ENCODE data around the gene CLDN3.

Gene CLDN3

GRCh38 chr7:73762659-73762999 lies 7.4 kb downstream of the CLDN3 start:
- Mint-ChIP-seq H3K4me3 (no peak overlapping the region), H3K27ac (no peak overlapping the region), H3K27me3 (peaks cover 5 to 20% of the 10 kb centered on the region in 2 donors), H3K4me1 (ENCODE audit: low read depth in 2 of 2) (no peaks in the 10 kb centered on the region), H3K36me3 (ENCODE audit: insufficient read depth) (no peaks in the 10 kb centered on the region), H3K9me3 (no peaks in the 10 kb centered on the region)
- ATAC-seq (replicated peaks) (no peak), DNase-seq (no peak)

DNA sequence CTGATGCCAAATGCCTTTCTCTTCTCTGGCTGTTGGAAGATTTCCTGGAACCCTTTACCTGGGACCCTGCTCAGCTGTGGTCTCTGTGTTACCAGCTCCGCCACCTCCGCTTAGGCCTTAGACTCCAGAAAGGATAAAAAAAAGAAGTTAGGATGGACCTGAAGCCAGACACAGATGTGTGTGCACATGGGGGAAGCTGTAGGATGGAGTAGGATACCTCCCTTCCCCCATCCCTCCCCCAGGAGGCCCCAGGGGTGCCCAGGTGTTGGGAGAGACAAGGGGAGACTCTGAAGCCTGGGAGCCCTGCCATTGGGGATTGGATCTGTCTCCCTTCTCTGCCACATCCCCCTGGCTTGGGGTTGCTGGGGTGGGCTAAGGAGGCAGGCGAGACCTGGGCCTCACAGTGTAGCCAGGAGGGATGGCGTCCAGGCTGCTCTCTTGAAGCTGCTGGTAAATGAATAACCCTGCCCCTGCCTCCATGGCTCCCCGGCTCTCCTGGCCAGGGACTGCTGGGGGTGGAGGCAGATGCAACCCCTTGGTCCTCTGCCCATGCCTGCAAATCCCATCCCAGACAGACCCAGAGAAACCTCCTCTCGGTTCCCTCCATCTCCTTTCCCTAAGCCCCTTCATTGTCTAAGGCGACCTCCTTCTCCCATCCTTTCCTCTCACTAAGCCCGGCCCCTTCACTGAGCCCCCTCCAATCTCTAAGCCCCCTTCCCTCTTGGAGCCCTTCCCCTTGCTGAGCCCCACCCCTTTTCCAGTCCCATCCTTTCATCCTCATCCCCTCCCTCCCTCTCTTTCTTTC lies 8.0 kb downstream of the CLDN3 start:
- H3K4me3 Mint-ChIP-seq, result no peak overlapping the region
- no peaks in the 10 kb centered on the region for H3K9me3 Mint-ChIP-seq
- H3K27me3 Mint-ChIP-seq, result peaks cover 6 to 14% of the 10 kb centered on the region in 2 donors
- H3K4me1 Mint-ChIP-seq (ENCODE audit: low read depth in 2 of 2), result no peaks in the 10 kb centered on the region
- no peak for ATAC-seq (replicated peaks)
- H3K27ac Mint-ChIP-seq, result no peak overlapping the region
- no peak for DNase-seq
- no peaks in the 10 kb centered on the region for H3K36me3 Mint-ChIP-seq (ENCODE audit: insufficient read depth)

DNA sequence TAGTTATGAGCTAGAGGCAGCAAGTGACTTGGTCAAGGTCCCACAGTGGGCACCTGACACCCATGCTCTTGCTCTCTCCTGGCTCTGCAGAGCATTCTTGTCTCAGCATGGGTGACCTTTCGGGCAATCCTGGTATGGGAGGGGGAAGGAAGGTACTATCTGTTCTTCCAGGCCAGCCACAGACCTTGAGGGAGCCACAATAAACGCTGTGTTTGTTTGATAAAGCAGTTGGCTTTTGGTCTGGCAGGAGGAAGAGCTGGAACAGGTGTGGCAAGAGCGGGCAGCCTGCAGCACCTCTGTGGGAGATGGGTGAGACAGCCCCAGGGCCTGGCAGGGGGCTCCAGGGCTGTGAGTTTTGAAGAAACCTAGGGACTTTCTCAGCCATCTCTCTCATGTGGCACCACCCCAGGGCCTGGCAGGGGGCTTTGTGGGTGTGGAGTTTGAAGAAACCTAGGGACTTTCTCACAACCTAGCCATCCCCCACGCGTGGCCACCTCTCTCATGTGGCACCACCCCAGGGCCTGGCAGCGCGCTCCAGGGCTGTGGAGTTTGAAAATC lies 11.4 kb downstream of the CLDN3 start:
- H3K27ac Mint-ChIP-seq, result no peak overlapping the region
- peaks cover 0 to 6% of the 10 kb centered on the region in 2 donors for H3K27me3 Mint-ChIP-seq
- H3K4me1 Mint-ChIP-seq (ENCODE audit: low read depth in 2 of 2), result no peaks in the 10 kb centered on the region

GRCh38 chr7:73749931-73750776 lies 19.9 kb downstream of the CLDN3 start:
- Mint-ChIP-seq H3K4me3 (no peak overlapping the region), H3K9me3 (no peaks in the 10 kb centered on the region), H3K4me1 (ENCODE audit: low read depth in 2 of 2) (no peaks in the 10 kb centered on the region), H3K27me3 (peaks cover 9 to 24% of the 10 kb centered on the region in 2 donors), H3K36me3 (ENCODE audit: insufficient read depth) (peaks cover 6% of the 10 kb centered on the region), H3K27ac (peak overlapping the region in 1 of 2 donors; percentile 13)
- no peak for ATAC-seq (replicated peaks)
- DNase-seq, result no peak

More for the DNA sequence above, 11.4 kb downstream of the CLDN3 start:
- ATAC-seq (replicated peaks), result no peak
- Mint-ChIP-seq H3K9me3 (no peaks in the 10 kb centered on the region), H3K36me3 (ENCODE audit: insufficient read depth) (no peaks in the 10 kb centered on the region), H3K4me3 (no peak overlapping the region)
- DNase-seq, result no peak

DNA sequence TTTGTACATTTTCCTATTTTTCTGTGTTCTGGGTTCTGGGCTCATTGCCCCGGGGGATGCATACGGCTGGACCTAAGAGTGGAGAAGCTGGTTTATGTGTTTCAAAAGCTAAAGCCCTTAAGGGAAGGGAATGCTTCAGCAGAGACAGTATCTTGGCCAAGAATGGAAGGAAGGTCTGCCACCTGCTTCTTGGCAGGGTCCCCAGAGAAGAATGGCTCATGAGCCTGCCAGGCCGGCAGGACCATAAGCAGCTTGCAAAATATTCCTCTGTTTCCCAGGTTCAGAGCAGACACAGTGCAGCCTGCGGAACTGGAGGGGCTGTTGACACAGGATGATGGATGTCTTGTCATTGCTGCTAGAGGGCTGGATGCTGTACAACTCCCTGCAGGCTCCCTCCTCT lies 23.7 kb downstream of the CLDN3 start:
- Mint-ChIP-seq H3K9me3 (no peaks in the 10 kb centered on the region), H3K27ac (no peak overlapping the region), H3K27me3 (peaks cover 9 to 24% of the 10 kb centered on the region in 2 donors), H3K4me3 (no peak overlapping the region), H3K4me1 (ENCODE audit: low read depth in 2 of 2) (no peaks in the 10 kb centered on the region), H3K36me3 (ENCODE audit: insufficient read depth) (peaks cover 11% of the 10 kb centered on the region)
- ATAC-seq (replicated peaks) (no peak), DNase-seq (no peak)

GRCh38 chr7:73742753-73743641 lies 27.1 kb downstream of the CLDN3 start:
- H3K27me3 Mint-ChIP-seq, result no peaks in the 10 kb centered on the region
- ATAC-seq (replicated peaks) (no peak), DNase-seq (no peak)
- H3K4me1 Mint-ChIP-seq (ENCODE audit: low read depth in 2 of 2), result peaks cover 4 to 7% of the 10 kb centered on the region in 2 donors
- peaks cover 20% of the 10 kb centered on the region for H3K36me3 Mint-ChIP-seq (ENCODE audit: insufficient read depth)
- H3K27ac Mint-ChIP-seq, result no peak overlapping the region
- H3K9me3 Mint-ChIP-seq, result no peaks in the 10 kb centered on the region
- no peak overlapping the region for H3K4me3 Mint-ChIP-seq

DNA sequence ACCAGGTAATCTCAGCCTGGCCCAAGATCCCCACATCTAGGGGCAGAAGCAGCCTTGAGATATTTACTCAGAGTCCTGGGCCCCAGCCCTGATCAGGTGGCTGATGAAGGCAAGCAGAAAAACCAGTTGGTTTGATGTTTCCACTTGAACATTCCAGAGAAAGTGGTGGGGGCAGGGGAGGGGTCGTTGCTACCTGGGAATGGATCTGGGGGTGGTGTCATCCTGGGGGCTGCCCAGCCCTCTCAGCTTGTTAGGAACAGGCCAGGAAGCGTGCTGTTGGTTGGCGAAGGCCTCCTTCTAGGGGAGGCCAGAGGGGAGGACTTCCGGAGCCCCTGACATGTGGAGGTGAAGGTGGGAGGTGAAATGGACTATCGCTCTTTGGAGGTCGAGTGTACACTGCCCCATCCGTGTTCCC lies 27.7 kb downstream of the CLDN3 start:
- peaks cover 16% of the 10 kb centered on the region for H3K36me3 Mint-ChIP-seq (ENCODE audit: insufficient read depth)
- DNase-seq, result no peak
- no peak for ATAC-seq (replicated peaks)
- H3K9me3 Mint-ChIP-seq, result no peaks in the 10 kb centered on the region
- H3K27me3 Mint-ChIP-seq, result no peaks in the 10 kb centered on the region
- H3K4me3 Mint-ChIP-seq, result no peak overlapping the region
- no peak overlapping the region for H3K27ac Mint-ChIP-seq
- H3K4me1 Mint-ChIP-seq (ENCODE audit: low read depth in 2 of 2), result peaks cover 10 to 14% of the 10 kb centered on the region in 2 donors

DNA sequence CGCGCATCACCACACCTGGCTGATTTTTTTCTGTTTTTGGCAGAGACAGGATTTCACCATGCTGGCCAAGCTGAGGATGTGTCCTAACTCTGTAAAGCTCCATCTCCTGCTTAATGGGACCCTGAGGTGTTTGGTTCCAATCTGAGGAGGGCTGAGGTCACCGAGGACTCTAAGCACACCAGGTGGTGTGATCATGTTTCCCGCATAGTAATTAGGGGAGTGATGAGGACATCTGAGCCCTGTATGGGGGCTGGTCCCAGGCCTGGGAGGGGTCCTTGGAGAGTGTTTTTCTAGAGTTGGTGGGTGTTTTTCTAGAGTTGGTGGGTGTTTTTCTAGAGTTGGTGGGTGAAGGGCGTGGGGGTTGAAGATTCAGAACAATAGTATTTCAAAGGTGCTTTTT lies 28.5 kb downstream of the CLDN3 start:
- no peak overlapping the region for H3K4me3 Mint-ChIP-seq
- no peaks in the 10 kb centered on the region for H3K27me3 Mint-ChIP-seq
- no peaks in the 10 kb centered on the region for H3K9me3 Mint-ChIP-seq

GRCh38 chr7:73740771-73741170 lies 29.3 kb downstream of the CLDN3 start:
- no peaks in the 10 kb centered on the region for H3K27me3 Mint-ChIP-seq
- DNase-seq, result no peak
- H3K4me1 Mint-ChIP-seq (ENCODE audit: low read depth in 2 of 2), result peaks cover 12 to 16% of the 10 kb centered on the region in 2 donors
- peaks cover 16% of the 10 kb centered on the region for H3K36me3 Mint-ChIP-seq (ENCODE audit: insufficient read depth)
- no peaks in the 10 kb centered on the region for H3K9me3 Mint-ChIP-seq
- H3K27ac Mint-ChIP-seq, result no peak overlapping the region
- no peak for ATAC-seq (replicated peaks)
- H3K4me3 Mint-ChIP-seq, result peak overlapping the region; percentile 33 to 39

More for the DNA sequence above, 28.5 kb downstream of the CLDN3 start:
- Mint-ChIP-seq H3K4me1 (ENCODE audit: low read depth in 2 of 2) (peaks cover 12 to 16% of the 10 kb centered on the region in 2 donors), H3K27ac (no peak overlapping the region), H3K36me3 (ENCODE audit: insufficient read depth) (peaks cover 16% of the 10 kb centered on the region)
- no peak for DNase-seq
- ATAC-seq (replicated peaks), result no peak

GRCh38 chr7:73740212-73740611 lies 29.9 kb downstream of the CLDN3 start:
- H3K4me3 Mint-ChIP-seq, result peak overlapping the region; percentile 33 to 39
- peaks cover 12 to 16% of the 10 kb centered on the region in 2 donors for H3K4me1 Mint-ChIP-seq (ENCODE audit: low read depth in 2 of 2)
- ATAC-seq (replicated peaks) (no peak), DNase-seq (no peak)
- H3K36me3 Mint-ChIP-seq (ENCODE audit: insufficient read depth), result peaks cover 16% of the 10 kb centered on the region
- no peaks in the 10 kb centered on the region for H3K9me3 Mint-ChIP-seq
- no peaks in the 10 kb centered on the region for H3K27me3 Mint-ChIP-seq
- no peak overlapping the region for H3K27ac Mint-ChIP-seq

DNA sequence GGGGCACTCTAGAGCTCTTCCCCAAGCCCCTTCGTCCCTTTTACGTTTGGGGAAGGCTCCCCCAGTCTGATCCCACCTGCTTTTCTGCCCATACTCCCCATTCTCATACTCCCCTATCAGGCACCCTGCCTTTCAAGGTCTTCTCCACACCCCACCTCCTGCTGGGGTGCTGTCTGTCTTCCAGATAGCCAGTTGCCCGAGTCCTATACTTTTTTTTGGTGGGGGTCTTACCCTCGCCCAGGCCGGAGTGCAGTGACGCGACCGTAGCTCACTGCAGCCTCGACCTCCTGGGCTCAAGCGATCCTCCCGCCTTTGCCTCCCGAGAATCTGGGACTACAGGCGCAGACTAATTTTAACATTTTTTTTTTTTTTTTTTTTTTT lies 30.7 kb downstream of the CLDN3 start:
- H3K36me3 Mint-ChIP-seq (ENCODE audit: insufficient read depth), result peaks cover 16% of the 10 kb centered on the region
- H3K4me3 Mint-ChIP-seq, result peak overlapping the region; percentile 92
- no peaks in the 10 kb centered on the region for H3K27me3 Mint-ChIP-seq
- no peaks in the 10 kb centered on the region for H3K9me3 Mint-ChIP-seq
- ATAC-seq (replicated peaks) (no peak), DNase-seq (no peak)
- peaks cover 16 to 20% of the 10 kb centered on the region in 2 donors for H3K4me1 Mint-ChIP-seq (ENCODE audit: low read depth in 2 of 2)
- peak overlapping the region; percentile 91 to 93 for H3K27ac Mint-ChIP-seq

DNA sequence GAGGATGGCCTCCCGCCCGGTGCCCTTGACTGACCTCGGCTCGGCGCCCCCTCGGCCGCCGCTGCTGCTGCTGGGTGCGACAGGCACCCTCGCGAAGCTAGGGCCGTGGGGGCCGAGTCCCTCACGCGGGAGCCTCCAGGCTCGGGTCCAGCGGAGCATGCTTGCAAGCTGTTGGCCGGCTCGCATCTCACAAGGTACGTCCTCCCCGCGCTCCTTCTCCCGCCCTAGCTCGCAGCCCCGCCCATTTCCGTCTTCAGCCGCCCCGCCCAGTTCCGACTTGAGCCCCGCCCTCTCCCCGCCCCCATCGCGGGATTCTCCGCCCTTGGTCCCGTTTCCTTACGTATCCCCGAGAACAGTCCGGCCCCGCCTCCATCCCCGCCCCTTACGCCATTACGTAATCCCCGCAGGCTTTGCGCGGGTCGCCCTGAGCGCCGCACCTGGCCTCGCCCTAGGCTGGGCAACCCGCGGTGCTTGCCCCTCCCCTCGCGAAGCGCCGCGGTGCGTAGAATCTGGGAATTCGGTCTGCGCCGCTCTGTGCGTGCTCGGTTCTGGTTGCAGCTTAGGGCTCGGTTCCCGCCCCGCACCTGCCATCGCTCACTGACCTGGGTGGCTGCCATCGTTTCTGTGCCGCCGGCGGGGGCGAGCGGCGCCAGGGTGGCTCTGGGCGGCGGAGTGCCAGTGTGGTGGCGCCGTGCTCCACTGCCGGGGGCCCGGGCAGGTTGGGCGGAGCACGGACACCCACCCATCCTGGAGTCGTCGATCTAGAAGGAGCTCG lies 31.3 kb downstream of the CLDN3 start, which contains the start of gene ABHD11:
Gene ABHD11 (minus strand): TSS at position 191 of the 775 bp plus-strand sequence. CDS start 32 bp downstream, at position 159.
- Mint-ChIP-seq H3K36me3 (ENCODE audit: insufficient read depth) (peaks cover 20% of the 10 kb centered on the region), H3K27ac (peak within 1 kb of the TSS; percentile 91 to 93), H3K4me1 (ENCODE audit: low read depth in 2 of 2) (peaks cover 16 to 20% of the 10 kb centered on the region in 2 donors), H3K9me3 (no peaks in the 10 kb centered on the region), H3K27me3 (no peaks in the 10 kb centered on the region), H3K4me3 (peak within 1 kb of the TSS; percentile 92)
- ATAC-seq (replicated peaks) (peak; percentile 85), DNase-seq (peak; percentile 97 to 98 (median 98))
